ENCODE results near the gene HSF5.

GRCh38 chr17:58375811-58376210 lies 112.4 kb downstream of the HSF5 start:
- TF ChIP-seq POLR2AphosphoS5 (IDR thresholded peaks at IDR 0.05; ENCODE audit: borderline replicate concordance, low read depth, low read length) (no peak), EZH2 (IDR thresholded peaks at IDR 0.05) (no peak)

Data from SK-N-MC (cell line).